Tibial artery (tissue), 4 donors: ENCODE results near the gene MDM2.

Experiments used
- DNase-seq, 2 donors: peaks; one replicate each; pipeline ENCODE4 v3.0.0-alpha.2; 2019
- H3K27ac ChIP-seq, 2 donors: fragments of 200-600 bp; sonication (generic) in 1 of 2; 1 replicate in 1 of 2; 2 replicates in 1 of 2; pipeline ENCODE4 v1.5.1; 2018 to 2019; ENCODE audit warnings: mild to moderate bottlenecking in 1 of 2
- H3K27me3 ChIP-seq, 2 donors: fragments of 200-600 bp; sonication (generic) in 1 of 2; one replicate each; pipeline versions ENCODE4 v1.5.1 to v1.6.0; 2016 to 2019
- H3K36me3 ChIP-seq, 3 donors: fragments of 200-600 bp; sonication (generic) in 2 of 3; one replicate each; pipeline ENCODE4 v1.5.1; 2016 to 2019; ENCODE audit warnings: mild to moderate bottlenecking in 2 of 3
- H3K4me1 ChIP-seq, 4 donors: fragments of 200-600 bp; sonication (generic) in 2 of 4; 1 replicate in 3 of 4; 2 replicates in 1 of 4; pipeline ENCODE4 v1.5.1; 2016 to 2019
- H3K4me3 ChIP-seq, 2 donors: fragments of 200-600 bp; sonication (generic) in 1 of 2; 1 replicate in 1 of 2; 2 replicates in 1 of 2; pipeline ENCODE4 v1.5.1; 2018 to 2019; ENCODE audit warnings: mild to moderate bottlenecking in 2 of 2
- H3K9me3 ChIP-seq, 3 donors: fragments of 200-600 bp; sonication (generic) in 1 of 3; one replicate each; pipeline ENCODE4 v1.5.1; 2016 to 2019
- CTCF ChIP-seq, 2 experiments: fragments of 200-600 bp in 1 of 2; fragments of 450-650 bp in 1 of 2; IDR thresholded peaks; one replicate each; pipeline ENCODE4 v1.5.1; 2017 to 2019; ENCODE audit warnings: antibody characterized with exemption in 2 of 2, mild to moderate bottlenecking in 1 of 2, moderate library complexity in 1 of 2
- intact Hi-C: fragments of 100-400 bp; cut with DNase I; formaldehyde crosslinking; loops from one replicate; pipeline ENCODE4 v1.15.0; 2023; ENCODE audit warnings: low total_unique reads

Gene MDM2

GRCh38 chr12:68851592-68852306 lies 43.8 kb downstream of the MDM2 start:
- no peak for TF ChIP-seq CTCF (IDR thresholded peaks at IDR 0.05)
- no peak for DNase-seq
- H3K36me3 ChIP-seq = peaks cover 0 to 4% (median 0%) of the 10 kb centered on the region in 3 donors
- no peaks in the 10 kb centered on the region for H3K27me3 ChIP-seq
- no peaks in the 10 kb centered on the region for H3K4me1 ChIP-seq
- H3K4me3 ChIP-seq = no peak overlapping the region
- H3K27ac ChIP-seq = no peak overlapping the region
- intact Hi-C loops = no loop called here
- H3K9me3 ChIP-seq = no peaks in the 10 kb centered on the region

GRCh38 chr12:68853396-68854077 lies 45.6 kb downstream of the MDM2 start:
- Histone ChIP-seq H3K4me1 (no peaks in the 10 kb centered on the region), H3K9me3 (no peaks in the 10 kb centered on the region), H3K27ac (no peak overlapping the region), H3K4me3 (no peak overlapping the region), H3K27me3 (no peaks in the 10 kb centered on the region), H3K36me3 (peaks cover 0 to 4% (median 0%) of the 10 kb centered on the region in 3 donors)
- intact Hi-C loops = no loop called here
- DNase-seq = no peak
- TF ChIP-seq CTCF (IDR thresholded peaks at IDR 0.05) = no peak

- intact Hi-C loops = no loop called here
- Histone ChIP-seq H3K4me3 (no peak overlapping the region), H3K27ac (no peak overlapping the region), H3K27me3 (no peaks in the 10 kb centered on the region), H3K4me1 (no peaks in the 10 kb centered on the region), H3K9me3 (no peaks in the 10 kb centered on the region), H3K36me3 (peaks cover 0 to 4% (median 0%) of the 10 kb centered on the region in 3 donors)
- DNase-seq = no peak
- no peak for TF ChIP-seq CTCF (IDR thresholded peaks at IDR 0.05)
Observed at GRCh38 chr12:68854078-68854468, 46.1 kb downstream of the MDM2 start.

GRCh38 chr12:68854554-68854953 lies 46.6 kb downstream of the MDM2 start:
- intact Hi-C loops = no loop called here
- no peak overlapping the region for H3K4me3 ChIP-seq
- no peak for DNase-seq
- H3K27ac ChIP-seq = no peak overlapping the region
- no peaks in the 10 kb centered on the region for H3K9me3 ChIP-seq
- no peaks in the 10 kb centered on the region for H3K27me3 ChIP-seq
- no peak for TF ChIP-seq CTCF (IDR thresholded peaks at IDR 0.05)
- H3K4me1 ChIP-seq = no peaks in the 10 kb centered on the region
- peaks cover 0 to 4% (median 0%) of the 10 kb centered on the region in 3 donors for H3K36me3 ChIP-seq

GRCh38 chr12:68855111-68855510 lies 47.1 kb downstream of the MDM2 start:
- H3K27ac ChIP-seq = no peak overlapping the region
- DNase-seq = no peak
- H3K36me3 ChIP-seq = peaks cover 0 to 4% (median 0%) of the 10 kb centered on the region in 3 donors
- no peaks in the 10 kb centered on the region for H3K27me3 ChIP-seq
- no peaks in the 10 kb centered on the region for H3K4me1 ChIP-seq
- no peaks in the 10 kb centered on the region for H3K9me3 ChIP-seq
- intact Hi-C loops = no loop called here
- TF ChIP-seq CTCF (IDR thresholded peaks at IDR 0.05) = no peak
- no peak overlapping the region for H3K4me3 ChIP-seq
